HL-60 (cell line): Measurements from ENCODE around the gene PSMD8.

ENCODE experiments used
- GABPA ChIP-seq: IDR thresholded peaks from 2 replicates; pipeline ENCODE4 v1.6.1; 2012; ENCODE audit warnings: low read depth
- POLR2AphosphoS5 ChIP-seq: IDR thresholded peaks from 2 replicates; pipeline ENCODE4 v1.6.1; 2012; ENCODE audit warnings: low read depth
- TF ChIP-seq, protein P1 (sequence below): IDR thresholded peaks from one replicate; pipeline ENCODE4 v1.5.1; 2011; ENCODE audit warnings: low read length, control low read depth, inconsistent platforms; ENCODE audit not compliant: insufficient read depth
- TF ChIP-seq, protein P2 (sequence below): IDR thresholded peaks from 2 replicates; pipeline ENCODE4 v1.6.1; 2012; ENCODE audit warnings: low read depth; ENCODE audit not compliant: insufficient replicate concordance

GRCh38 chr19:38350883-38351282 is 23.5 kb upstream of the PSMD8 start:
- TF ChIP-seq, protein P1, sequence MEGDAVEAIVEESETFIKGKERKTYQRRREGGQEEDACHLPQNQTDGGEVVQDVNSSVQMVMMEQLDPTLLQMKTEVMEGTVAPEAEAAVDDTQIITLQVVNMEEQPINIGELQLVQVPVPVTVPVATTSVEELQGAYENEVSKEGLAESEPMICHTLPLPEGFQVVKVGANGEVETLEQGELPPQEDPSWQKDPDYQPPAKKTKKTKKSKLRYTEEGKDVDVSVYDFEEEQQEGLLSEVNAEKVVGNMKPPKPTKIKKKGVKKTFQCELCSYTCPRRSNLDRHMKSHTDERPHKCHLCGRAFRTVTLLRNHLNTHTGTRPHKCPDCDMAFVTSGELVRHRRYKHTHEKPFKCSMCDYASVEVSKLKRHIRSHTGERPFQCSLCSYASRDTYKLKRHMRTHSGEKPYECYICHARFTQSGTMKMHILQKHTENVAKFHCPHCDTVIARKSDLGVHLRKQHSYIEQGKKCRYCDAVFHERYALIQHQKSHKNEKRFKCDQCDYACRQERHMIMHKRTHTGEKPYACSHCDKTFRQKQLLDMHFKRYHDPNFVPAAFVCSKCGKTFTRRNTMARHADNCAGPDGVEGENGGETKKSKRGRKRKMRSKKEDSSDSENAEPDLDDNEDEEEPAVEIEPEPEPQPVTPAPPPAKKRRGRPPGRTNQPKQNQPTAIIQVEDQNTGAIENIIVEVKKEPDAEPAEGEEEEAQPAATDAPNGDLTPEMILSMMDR = no peak
- TF ChIP-seq POLR2AphosphoS5 (no peak), GABPA (no peak)
- TF ChIP-seq, protein P2, sequence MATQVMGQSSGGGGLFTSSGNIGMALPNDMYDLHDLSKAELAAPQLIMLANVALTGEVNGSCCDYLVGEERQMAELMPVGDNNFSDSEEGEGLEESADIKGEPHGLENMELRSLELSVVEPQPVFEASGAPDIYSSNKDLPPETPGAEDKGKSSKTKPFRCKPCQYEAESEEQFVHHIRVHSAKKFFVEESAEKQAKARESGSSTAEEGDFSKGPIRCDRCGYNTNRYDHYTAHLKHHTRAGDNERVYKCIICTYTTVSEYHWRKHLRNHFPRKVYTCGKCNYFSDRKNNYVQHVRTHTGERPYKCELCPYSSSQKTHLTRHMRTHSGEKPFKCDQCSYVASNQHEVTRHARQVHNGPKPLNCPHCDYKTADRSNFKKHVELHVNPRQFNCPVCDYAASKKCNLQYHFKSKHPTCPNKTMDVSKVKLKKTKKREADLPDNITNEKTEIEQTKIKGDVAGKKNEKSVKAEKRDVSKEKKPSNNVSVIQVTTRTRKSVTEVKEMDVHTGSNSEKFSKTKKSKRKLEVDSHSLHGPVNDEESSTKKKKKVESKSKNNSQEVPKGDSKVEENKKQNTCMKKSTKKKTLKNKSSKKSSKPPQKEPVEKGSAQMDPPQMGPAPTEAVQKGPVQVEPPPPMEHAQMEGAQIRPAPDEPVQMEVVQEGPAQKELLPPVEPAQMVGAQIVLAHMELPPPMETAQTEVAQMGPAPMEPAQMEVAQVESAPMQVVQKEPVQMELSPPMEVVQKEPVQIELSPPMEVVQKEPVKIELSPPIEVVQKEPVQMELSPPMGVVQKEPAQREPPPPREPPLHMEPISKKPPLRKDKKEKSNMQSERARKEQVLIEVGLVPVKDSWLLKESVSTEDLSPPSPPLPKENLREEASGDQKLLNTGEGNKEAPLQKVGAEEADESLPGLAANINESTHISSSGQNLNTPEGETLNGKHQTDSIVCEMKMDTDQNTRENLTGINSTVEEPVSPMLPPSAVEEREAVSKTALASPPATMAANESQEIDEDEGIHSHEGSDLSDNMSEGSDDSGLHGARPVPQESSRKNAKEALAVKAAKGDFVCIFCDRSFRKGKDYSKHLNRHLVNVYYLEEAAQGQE = no peak
